PC-9 (cell line): ENCODE data around the gene SLN.

Source experiments
- CTCF ChIP-seq: fragments of 200-600 bp; sonication (generic); conservative IDR thresholded peaks from 2 replicates; pipeline ENCODE4 v1.6.1; 2017; ENCODE audit warnings: mixed run types, antibody characterized with exemption, mild to moderate bottlenecking, moderate library complexity
- EZH2 ChIP-seq: fragments of 200-600 bp; sonication (generic); IDR thresholded peaks from 2 replicates; pipeline ENCODE4 v1.8.0; 2017; ENCODE audit warnings: antibody characterized with exemption, low read depth

GRCh38 chr11:107756553-107756952, 44.7 kb upstream of the SLN start:
- TF ChIP-seq CTCF (no peak), EZH2 (no peak)
